Middle frontal gyrus (tissue), 1 donor: ENCODE results near the gene SNCAIP.

Experiments
- DNase-seq: peaks from one replicate; pipeline ENCODE4 v3.0.0-alpha.2; 2015; ENCODE audit warnings: low spot score; ENCODE audit errors: extremely low spot score

SNCAIP gene

DNA sequence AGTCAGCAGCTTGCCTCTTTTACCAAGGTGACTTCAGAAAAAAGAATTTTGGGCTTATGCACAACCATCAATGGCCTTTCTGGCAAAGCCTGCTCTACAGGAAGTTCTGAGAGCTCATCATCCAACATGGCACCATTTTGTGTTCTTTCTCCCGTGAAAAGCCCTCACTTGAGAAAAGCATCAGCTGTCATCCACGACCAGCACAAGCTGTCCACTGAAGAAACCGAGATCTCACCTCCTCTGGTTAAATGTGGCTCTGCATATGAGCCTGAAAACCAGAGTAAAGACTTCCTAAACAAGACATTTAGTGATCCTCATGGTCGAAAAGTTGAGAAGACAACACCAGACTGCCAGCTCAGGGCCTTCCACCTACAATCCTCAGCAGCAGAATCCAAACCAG, 111.2 kb downstream of the SNCAIP start:
- no peak for DNase-seq

DNA sequence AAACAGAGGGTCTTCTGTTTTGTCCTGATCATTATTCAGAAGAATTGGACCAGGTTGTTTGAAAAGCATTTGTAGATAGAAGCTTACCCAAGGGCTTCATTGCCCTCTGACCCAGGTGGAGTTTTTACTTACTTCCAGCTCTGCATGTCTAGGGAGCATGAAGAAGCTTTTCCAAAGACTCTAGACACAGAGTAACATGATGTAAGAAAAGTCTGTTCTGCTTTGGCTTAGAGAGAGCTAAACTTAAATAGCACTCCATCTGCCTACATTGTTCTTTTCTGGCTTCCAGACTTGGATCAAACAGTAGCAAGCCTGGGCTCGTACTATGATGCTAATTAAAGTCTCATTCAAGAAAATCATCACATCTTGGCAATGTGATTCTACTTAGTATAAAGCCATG, 112.1 kb downstream of the SNCAIP start:
- peak; percentile 51 for DNase-seq

DNA sequence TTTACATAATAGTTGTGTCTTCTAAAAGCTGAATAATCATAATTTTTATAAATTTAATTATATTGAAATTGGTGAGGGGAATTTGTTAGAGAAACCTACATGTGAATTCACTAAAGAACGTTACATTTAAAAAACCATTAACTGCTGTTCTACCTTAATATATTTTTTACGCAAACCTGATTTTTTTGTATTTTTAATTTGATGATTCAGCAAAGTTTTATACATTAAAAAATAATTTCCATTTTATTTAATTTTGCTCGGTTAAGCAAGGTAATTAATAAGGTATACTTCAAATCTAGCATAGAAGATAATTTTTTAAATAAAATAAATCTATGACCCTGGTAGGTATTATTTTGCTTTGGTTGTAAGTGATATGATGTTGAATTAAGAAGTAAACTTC, 114.3 kb downstream of the SNCAIP start:
- DNase-seq, result no peak

DNA sequence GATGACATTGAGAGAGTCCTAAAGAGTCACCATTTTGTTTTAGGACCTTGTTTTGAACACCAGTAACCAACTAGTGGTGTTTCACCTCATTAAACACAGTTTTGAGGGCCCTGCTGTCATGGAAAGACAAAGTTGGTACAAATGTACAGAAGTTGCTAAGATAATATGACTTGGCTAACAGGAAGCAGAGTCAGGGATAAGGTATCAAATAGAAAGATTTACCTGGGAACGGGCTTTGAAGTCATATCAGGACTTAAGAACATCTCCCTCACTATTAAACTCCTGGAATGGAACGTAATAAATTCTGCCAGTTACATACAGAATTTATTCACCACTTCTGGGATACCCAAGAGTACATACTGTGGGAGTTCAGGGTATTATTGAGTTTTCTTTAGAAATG, 115.6 kb downstream of the SNCAIP start:
- no peak for DNase-seq

DNA sequence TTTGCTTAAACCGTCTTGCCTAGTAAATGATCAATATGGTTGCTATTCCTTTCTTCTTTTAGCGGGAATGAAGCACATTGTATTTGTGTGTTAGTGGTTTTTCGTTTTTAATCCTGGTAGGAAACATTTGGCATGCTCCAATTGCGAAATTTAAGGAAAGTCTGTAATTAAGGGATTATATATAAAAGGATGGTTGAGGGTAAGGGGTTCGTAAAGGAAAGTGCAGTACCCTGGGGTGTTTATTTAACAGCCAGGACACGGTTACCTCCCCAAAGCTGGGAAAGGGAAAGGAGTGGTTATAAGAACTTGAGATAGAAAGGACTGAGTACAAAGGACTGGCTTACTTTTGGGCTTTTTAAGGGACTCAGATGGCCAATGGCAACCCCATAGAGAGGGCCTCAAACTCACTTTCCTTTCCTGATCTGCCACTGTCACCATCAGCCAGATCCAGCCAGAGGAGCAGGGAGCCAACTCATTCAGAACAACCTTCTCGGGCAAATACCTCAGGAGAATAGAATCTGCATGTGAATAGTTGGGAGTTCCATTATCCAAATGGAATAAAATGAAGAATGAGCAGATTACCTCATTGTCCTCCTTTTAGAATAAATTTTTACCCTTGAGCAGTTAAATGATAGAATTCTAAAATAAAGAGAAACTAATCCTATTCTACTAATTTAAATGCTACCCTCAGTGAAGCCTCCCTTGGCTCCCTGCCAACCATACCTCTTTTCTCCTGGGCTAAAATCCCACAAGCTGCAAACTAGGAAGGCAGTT, 117.7 kb downstream of the SNCAIP start:
- DNase-seq, result no peak

DNA sequence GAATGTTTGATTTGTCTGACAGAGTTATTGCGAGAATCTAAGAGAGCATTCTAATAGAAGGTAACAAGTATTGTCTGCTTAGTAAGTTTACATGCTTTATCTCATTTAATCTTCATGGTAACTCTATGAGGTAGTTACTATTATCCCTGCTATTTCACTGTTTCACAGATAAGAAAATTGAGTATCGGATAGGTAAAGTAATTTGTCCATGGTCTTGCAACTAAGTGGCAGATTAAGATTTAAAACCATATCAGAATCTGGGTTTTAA, 118.2 kb downstream of the SNCAIP start:
- DNase-seq, result no peak

DNA sequence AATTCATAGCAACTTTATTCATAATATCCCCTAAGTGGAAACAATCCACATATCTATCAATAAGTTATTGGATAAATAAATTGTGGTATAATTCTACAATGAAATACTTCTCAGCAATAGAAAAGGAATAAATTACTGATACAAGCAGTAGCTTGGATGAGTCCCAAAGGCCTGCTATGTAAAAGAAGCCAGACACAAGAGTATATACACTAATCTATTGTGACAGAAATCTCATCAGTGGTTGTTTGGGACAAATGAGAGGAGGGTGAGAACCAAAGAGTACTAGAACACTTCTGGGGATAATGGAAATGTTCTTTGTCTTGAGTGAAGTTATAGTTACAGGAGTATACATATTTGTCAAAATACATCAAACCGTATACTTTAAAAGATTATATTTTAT, 119.3 kb downstream of the SNCAIP start:
- DNase-seq, result no peak

DNA sequence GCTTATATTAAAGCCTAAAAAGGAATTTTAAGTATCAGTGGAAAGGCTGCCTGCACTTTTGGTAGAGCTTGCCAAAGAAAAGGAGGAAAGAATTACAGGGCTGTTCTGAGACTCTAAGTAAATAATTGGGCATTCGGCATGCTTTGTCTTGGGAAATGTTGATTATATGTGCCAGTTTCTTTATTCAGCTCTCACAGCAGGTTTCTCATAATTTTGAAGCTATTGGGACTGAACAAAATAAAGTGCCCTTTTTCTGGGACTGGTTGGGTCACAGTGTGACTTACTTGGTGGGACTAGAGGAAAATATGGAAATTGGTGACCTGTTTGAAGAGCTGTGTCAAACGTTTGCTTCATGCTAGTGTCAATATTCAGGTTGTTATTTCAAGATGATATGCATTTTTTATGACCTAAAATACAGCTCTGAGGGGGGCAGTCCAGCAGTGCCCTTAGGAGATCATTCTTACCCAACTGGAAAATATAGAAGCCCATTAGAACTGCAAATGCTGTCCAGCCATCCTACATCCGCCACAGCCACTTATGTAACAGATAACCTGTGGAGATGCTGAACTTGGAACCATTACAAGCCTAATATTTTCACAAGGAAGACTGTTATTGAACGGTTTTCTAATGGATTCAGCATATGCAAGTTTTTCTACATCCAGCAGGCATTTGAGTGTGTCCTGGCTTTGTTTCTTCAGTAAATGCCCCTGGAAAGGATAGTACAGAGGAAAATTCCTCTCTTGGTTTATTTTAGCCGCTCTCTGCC, 122.4 kb downstream of the SNCAIP start:
- no peak for DNase-seq

DNA sequence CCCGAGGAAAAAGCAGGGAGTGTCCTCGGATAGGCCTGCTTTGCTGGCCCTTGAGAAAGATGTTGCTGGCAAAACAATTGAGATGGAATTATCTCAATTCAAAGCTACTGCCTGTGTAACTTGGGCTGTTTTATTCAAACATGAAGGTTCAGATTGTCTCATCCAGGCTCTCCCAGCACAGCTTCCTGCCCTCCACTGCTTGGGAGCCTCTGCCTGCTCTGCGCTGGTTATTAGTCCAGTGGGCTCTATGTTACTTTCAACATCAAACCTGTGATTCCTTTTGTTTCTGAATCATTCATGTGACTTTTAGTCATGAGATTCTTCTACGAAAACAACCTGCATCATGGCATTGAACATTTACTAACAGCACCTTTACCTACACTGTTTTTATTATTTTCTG, 123.2 kb downstream of the SNCAIP start:
- no peak for DNase-seq

DNA sequence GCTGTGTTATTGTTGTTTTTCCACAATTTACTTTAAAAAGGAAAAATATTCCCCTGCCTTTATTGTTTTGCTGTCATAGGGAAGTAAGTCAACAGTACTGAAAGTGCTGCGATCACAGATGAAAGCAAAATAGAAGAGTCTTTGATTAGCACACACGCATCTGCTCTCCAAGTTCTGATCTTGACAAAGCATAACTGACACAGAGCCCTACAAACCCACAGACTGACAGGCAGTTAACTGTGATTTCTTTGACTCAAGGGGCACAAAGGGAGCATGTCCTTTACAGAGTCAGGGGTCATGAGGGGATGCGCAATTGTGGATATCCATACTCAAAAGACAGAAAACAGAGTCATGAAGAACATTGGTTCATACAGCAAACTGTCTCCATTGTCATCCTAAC, 123.7 kb downstream of the SNCAIP start:
- DNase-seq, result no peak

DNA sequence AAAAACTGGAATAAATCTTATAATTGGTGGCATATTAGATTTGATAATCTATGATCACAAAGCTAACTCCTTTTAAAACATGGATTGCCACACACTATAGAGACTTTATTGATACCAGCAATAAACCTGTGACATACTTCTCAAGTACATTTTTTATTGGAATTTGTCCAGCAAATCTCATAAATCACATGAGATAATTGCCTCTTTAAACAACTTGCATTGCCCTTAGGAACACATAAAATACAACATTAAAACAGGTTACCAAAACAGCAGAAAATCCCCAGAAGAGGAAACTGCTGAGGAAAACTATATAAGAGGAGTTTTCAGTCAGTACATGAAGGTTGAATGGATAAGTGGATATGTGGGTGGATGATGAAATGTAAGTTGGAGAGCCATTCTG, 124.6 kb downstream of the SNCAIP start:
- no peak for DNase-seq

DNA sequence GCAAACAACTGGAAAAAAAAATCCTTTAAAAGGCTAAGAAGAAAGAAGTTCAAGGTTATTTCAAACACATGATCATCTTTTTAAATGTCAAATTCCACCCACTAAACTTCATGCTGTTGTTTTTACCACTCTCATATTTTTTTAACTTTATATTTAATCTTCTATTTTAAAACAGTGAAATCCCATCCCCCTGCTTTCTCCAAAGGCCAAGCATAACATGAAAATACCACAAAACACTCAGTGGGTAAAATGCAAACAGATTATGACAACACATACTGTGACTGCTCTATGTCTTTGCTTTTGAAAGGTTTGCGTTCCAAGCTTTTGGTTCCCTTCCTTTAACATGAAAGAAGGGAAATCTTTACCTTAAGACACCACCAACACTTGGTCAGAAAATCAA, 127.6 kb downstream of the SNCAIP start:
- no peak for DNase-seq

DNA sequence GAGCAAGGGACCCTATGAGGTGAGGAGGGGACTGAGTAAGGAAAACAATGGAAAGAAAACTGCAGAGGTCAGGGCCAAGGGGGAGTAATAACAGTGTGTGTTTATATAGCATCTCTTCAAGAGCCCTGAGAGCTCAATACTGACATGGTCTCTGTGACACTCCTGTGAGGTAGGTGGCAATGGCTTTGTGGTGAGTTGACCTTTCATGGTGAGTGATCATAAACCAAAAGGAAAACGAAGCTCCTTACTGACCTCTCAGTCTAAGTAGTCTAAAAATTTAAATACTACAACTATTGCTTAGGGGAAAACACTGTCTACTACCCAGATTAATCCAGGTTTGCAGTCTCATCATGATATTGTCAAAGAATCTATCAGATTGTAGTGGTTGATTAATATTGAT, 130.9 kb downstream of the SNCAIP start:
- no peak for DNase-seq

DNA sequence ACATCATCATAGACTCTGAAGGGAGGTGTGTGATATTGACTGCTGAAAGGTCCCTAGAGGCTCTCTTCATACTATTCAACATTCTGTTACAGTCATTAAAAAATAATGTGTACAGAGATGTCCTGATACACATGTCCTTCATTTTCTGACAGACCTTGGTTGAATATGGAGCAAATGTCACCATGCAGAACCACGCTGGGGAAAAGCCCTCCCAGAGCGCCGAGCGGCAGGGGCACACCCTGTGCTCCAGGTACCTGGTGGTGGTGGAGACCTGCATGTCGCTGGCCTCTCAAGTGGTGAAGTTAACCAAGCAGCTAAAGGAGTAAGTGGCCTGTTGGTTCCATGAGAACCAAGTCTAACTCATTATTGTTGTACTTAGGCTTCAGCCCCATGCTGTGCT, 132.4 kb downstream of the SNCAIP start:
- DNase-seq, result no peak

DNA sequence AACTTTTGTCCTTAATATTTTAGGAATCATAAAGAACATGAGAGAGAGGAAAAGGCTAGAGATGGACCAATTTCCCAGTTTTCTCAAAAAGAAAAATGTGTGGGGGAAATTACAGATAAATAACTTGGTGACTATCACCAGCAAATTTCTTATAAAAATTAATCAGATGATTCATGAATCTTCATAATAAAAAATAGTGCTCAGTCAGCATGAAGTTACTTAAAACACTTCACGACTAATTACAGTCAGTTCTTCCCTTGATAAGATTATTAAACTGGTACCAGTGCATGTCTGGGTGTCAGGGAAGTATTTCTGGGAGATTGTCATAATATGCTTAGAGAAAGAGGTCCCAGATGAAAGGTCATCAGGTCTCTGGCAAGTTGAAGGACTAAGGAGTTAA, 133.0 kb downstream of the SNCAIP start:
- DNase-seq, result no peak

DNA sequence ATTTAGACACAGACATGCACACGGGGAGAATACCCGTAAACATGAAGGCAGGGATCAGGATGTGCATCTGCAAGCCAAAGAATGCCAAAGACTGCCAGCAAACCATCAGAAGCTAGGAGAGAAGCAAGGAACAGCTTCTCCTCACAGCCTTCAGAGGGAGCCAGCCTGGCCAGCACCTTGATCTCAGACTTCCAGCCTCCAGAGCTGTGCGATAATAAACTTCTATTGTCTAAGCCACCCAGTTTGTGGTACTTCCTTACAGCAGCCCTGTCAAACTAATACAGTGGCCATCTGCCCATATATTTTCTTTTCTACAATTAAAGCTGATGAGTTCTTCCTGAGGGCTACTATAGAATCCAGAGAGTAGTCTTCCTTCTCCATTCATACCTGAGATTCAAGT, 135.0 kb downstream of the SNCAIP start:
- no peak for DNase-seq

DNA sequence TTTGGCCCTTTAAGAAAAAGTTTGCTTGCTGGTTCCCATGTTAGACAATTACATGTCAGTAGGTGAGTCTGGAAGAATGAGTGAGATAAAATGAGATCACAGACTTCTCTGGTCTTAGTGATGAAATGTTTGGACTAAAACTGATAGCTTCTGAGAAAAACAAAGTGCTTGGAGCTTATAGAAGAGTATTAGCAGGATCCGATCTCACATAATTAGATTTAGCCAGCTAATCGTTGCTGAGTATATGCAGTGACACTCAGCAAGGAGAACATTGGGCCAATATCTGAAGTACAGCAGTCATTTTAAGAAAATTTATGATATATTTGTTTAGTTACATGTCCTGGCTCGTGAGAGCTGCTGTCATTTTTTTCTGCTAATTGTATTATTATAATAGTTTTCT, 135.8 kb downstream of the SNCAIP start:
- no peak for DNase-seq

DNA sequence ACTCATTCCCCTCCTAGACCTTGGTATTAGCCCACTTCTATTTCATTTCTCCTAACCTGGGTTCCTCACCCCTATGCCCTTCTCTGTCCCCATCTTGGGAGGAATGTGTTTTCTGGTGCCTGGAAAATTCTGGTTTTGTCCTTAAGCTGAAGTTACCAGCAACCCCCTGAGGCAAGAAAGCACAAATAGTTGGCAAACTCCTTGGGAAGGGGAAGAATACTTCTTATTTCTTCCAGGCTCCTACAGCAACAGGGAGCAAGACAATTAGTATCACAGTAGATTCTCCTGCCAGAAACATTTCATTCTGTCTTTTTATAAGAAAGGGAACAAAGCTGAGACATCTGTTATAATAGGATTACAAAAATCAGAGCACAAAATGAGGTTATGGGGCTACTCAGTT, 142.5 kb downstream of the SNCAIP start:
- DNase-seq, result no peak

DNA sequence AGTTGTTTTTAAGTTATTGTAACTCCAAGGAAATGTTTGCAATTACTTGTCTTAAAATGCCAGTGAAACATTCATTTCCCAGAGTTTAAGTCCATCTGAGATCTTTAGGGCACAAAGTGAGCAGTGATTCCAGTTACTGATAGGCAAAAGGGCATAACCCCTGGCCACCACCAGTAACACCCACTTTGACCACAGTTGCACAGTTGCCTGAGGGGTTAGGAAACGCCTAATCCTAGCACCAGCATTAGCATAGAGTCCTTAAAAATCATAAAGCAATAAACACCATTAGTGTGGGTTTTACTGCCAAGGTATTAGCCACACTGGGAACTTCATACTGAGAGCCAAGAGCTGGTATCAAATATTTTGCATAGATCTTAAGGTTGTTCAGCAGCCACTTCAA, 143.9 kb downstream of the SNCAIP start:
- DNase-seq, result no peak

DNA sequence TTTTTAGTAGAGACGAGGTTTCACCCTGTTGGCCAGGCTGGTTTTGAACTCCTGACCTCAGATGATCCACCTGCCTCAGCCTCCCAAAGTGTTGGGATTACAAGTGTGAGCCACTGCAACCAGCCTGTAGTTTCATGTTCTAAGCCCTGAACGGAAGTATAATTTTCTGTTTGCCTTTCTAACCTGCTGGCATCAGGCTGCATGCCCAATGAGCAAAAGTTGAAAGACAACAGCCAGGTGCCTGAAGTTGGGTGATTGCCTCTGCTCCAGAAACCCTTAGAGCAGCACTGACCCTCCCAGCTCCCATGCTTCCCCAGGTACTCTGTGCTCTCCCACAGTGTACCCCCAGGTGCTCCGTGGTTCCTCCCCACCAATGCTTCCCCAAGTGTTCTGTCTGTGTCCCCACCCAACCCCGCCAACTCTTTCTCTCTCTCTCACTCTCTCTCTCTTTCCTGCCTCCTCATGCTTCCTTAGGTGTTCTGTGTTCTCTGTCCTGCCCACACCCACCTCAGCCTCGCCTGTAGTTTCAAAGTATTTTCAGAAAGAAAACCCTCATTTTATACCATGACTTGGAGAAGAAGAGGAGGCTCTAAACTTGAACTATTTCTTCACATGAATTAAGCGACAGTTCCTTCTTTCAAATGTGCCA, 145.3 kb downstream of the SNCAIP start:
- DNase-seq, result no peak

DNA sequence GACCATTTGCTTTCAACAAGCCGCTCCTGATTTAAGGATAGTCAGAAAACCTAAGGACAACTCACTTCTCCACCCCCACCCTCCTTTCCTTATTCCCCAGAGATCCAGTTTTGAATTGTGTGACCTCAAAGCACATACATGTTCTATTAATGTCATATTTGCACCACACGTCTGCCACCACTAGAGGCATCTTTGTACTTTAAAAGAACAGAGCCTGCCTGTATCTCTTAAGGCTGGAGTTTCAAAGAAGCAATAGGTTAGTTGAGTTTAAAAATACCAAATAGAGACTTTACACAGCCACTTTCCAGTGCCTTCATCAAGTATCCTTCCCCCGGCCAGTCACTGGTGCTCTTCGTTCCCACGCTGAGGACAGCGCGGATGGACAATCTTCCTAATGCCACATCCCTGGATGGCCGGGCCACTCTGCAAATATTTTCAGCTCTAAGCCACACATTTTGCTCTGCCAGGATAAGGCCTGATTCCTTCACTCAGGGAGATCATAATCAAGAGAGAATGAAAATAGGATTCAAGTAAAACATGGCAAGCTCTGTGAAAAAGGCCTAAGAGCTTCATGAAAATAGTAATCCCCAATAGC, 146.3 kb downstream of the SNCAIP start:
- no peak for DNase-seq

DNA sequence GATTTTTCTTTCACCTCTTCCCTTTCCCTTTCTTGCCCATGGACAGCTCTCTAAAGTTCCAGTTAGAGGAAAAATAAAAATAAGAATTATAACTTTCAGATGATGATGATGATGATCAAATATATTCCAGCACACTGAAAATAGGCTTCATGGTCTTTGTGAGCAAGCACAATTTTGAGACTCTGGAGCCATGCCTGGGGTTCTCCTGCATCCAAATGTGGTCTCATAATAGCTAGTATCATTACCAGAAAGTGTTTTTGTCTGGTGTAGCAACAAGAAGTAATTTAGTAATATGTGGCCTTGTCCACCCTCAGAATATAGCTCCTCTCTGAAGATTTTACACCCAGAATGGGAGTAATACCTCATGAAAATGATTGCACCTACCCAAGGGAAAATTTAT, 150.4 kb downstream of the SNCAIP start:
- DNase-seq, result no peak
